ENCODE results near the gene ENOX2. TPM values are rescaled to one million over a fixed set of nuclear protein-coding genes. Genes with fewer than 3 reads are reported as not detected.
"Not testable (repeated sequence)": the region's sequence is repeated elsewhere in the genome, so short reads cannot be mapped to it uniquely, and the experiment has no call there.

ENOX2 gene
- total RNA-seq, 1 donor from 2014 or later, result 13.6 TPM

DNA sequence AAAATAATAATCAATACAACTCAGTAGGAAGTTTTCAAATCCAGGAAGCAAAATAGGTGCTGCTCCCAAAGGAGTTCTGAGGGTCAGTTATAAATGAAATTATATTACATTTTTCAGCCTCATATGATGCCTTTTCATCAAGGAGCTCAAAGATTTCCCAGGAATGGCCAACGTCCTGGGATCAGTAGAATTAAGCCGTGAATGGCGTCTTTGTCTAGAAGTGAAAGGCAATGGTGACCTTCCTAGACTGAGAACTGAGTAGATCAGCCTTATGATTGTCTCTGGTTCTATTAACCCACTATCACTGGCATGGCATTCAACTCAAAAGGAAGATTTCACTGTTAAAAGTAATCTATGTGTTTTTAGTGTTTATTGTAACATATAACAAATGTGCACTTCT is 74.4 kb downstream of the ENOX2 start:
- H3K9me3 Mint-ChIP-seq (ENCODE audit: unreplicated experiment), result no peaks in the 10 kb centered on the region
- H3K27ac Mint-ChIP-seq (ENCODE audit: unreplicated experiment), result no peak overlapping the region
- H3K36me3 Mint-ChIP-seq (ENCODE audit: unreplicated experiment), result no peaks in the 10 kb centered on the region
- DNase-seq (ENCODE audit: extremely low spot score, unreplicated experiment), result no peak
- TF ChIP-seq, protein P1, sequence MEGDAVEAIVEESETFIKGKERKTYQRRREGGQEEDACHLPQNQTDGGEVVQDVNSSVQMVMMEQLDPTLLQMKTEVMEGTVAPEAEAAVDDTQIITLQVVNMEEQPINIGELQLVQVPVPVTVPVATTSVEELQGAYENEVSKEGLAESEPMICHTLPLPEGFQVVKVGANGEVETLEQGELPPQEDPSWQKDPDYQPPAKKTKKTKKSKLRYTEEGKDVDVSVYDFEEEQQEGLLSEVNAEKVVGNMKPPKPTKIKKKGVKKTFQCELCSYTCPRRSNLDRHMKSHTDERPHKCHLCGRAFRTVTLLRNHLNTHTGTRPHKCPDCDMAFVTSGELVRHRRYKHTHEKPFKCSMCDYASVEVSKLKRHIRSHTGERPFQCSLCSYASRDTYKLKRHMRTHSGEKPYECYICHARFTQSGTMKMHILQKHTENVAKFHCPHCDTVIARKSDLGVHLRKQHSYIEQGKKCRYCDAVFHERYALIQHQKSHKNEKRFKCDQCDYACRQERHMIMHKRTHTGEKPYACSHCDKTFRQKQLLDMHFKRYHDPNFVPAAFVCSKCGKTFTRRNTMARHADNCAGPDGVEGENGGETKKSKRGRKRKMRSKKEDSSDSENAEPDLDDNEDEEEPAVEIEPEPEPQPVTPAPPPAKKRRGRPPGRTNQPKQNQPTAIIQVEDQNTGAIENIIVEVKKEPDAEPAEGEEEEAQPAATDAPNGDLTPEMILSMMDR (IDR thresholded peaks at IDR 0.05), result no peak
- H3K27me3 Mint-ChIP-seq (ENCODE audit: unreplicated experiment), result no peaks in the 10 kb centered on the region
- H3K4me3 Mint-ChIP-seq (ENCODE audit: unreplicated experiment), result no peak overlapping the region
- H3K4me1 Mint-ChIP-seq (ENCODE audit: unreplicated experiment), result no peaks in the 10 kb centered on the region

GRCh38 chrX:130827648-130828047 is 75.4 kb downstream of the ENOX2 start:
- no peak for DNase-seq (ENCODE audit: extremely low spot score, unreplicated experiment)
- TF ChIP-seq, protein P1 (IDR thresholded peaks at IDR 0.05), result no peak
- H3K27ac Mint-ChIP-seq (ENCODE audit: unreplicated experiment), result no peak overlapping the region
- no peaks in the 10 kb centered on the region for H3K4me1 Mint-ChIP-seq (ENCODE audit: unreplicated experiment)
- H3K27me3 Mint-ChIP-seq (ENCODE audit: unreplicated experiment), result no peaks in the 10 kb centered on the region
- no peaks in the 10 kb centered on the region for H3K9me3 Mint-ChIP-seq (ENCODE audit: unreplicated experiment)
- no peaks in the 10 kb centered on the region for H3K36me3 Mint-ChIP-seq (ENCODE audit: unreplicated experiment)
- no peak overlapping the region for H3K4me3 Mint-ChIP-seq (ENCODE audit: unreplicated experiment)

- no peak for DNase-seq (ENCODE audit: extremely low spot score, unreplicated experiment)
- Mint-ChIP-seq H3K27ac (ENCODE audit: unreplicated experiment) (no peak overlapping the region), H3K27me3 (ENCODE audit: unreplicated experiment) (no peaks in the 10 kb centered on the region), H3K4me1 (ENCODE audit: unreplicated experiment) (no peaks in the 10 kb centered on the region), H3K36me3 (ENCODE audit: unreplicated experiment) (no peaks in the 10 kb centered on the region), H3K9me3 (ENCODE audit: unreplicated experiment) (no peaks in the 10 kb centered on the region), H3K4me3 (ENCODE audit: unreplicated experiment) (no peak overlapping the region)
- TF ChIP-seq, protein P1 (IDR thresholded peaks at IDR 0.05), result no peak
Measured at GRCh38 chrX:130826249-130826648, 76.8 kb downstream of the ENOX2 start.

GRCh38 chrX:130825525-130825924 is 77.5 kb downstream of the ENOX2 start:
- H3K27ac Mint-ChIP-seq (ENCODE audit: unreplicated experiment), result no peak overlapping the region
- H3K36me3 Mint-ChIP-seq (ENCODE audit: unreplicated experiment), result no peaks in the 10 kb centered on the region
- no peaks in the 10 kb centered on the region for H3K27me3 Mint-ChIP-seq (ENCODE audit: unreplicated experiment)
- TF ChIP-seq, protein P1 (IDR thresholded peaks at IDR 0.05), result no peak
- DNase-seq (ENCODE audit: extremely low spot score, unreplicated experiment), result no peak
- H3K4me1 Mint-ChIP-seq (ENCODE audit: unreplicated experiment), result no peaks in the 10 kb centered on the region
- no peaks in the 10 kb centered on the region for H3K9me3 Mint-ChIP-seq (ENCODE audit: unreplicated experiment)
- H3K4me3 Mint-ChIP-seq (ENCODE audit: unreplicated experiment), result no peak overlapping the region

GRCh38 chrX:130819367-130819766 is 83.6 kb downstream of the ENOX2 start:
- not testable (repeated sequence) for H3K36me3 Mint-ChIP-seq (ENCODE audit: unreplicated experiment); H3K4me1 Mint-ChIP-seq (ENCODE audit: unreplicated experiment); H3K4me3 Mint-ChIP-seq (ENCODE audit: unreplicated experiment); DNase-seq (ENCODE audit: extremely low spot score, unreplicated experiment); H3K27ac Mint-ChIP-seq (ENCODE audit: unreplicated experiment); H3K27me3 Mint-ChIP-seq (ENCODE audit: unreplicated experiment); H3K9me3 Mint-ChIP-seq (ENCODE audit: unreplicated experiment)

DNA sequence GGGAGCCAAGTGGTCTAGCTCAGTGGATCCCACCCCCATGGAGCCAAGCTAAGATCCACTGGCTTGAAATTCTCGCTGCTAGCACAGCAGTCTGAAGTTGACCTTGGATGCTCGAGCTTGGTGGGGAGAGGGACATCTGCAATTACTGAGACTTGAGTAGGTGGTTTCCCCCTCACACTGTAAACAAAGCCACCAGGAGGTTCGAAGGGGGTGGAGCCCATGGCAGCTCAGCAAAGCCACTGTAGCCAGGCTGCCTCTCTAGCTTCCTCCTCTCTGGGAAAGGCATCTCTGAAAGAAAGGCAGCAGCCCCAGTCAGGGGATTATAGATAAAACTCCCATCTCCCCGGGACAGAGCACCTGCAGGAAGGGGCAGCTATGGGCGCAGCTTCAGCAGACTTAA is 89.1 kb downstream of the ENOX2 start:
- H3K27ac Mint-ChIP-seq (ENCODE audit: unreplicated experiment); H3K4me3 Mint-ChIP-seq (ENCODE audit: unreplicated experiment); DNase-seq (ENCODE audit: extremely low spot score, unreplicated experiment); H3K4me1 Mint-ChIP-seq (ENCODE audit: unreplicated experiment); H3K36me3 Mint-ChIP-seq (ENCODE audit: unreplicated experiment); H3K27me3 Mint-ChIP-seq (ENCODE audit: unreplicated experiment): not testable (repeated sequence)
- peaks cover 11% of the 10 kb centered on the region for H3K9me3 Mint-ChIP-seq (ENCODE audit: unreplicated experiment)

All from osteocyte (in vitro differentiated cells).